Measurements from ENCODE around the gene UCN2. TPM values are rescaled to one million over a fixed set of nuclear protein-coding genes. Genes with fewer than 3 reads are reported as not detected.

UCN2 gene
- total RNA-seq, 1 donor from 2014 or later: not detected

DNA sequence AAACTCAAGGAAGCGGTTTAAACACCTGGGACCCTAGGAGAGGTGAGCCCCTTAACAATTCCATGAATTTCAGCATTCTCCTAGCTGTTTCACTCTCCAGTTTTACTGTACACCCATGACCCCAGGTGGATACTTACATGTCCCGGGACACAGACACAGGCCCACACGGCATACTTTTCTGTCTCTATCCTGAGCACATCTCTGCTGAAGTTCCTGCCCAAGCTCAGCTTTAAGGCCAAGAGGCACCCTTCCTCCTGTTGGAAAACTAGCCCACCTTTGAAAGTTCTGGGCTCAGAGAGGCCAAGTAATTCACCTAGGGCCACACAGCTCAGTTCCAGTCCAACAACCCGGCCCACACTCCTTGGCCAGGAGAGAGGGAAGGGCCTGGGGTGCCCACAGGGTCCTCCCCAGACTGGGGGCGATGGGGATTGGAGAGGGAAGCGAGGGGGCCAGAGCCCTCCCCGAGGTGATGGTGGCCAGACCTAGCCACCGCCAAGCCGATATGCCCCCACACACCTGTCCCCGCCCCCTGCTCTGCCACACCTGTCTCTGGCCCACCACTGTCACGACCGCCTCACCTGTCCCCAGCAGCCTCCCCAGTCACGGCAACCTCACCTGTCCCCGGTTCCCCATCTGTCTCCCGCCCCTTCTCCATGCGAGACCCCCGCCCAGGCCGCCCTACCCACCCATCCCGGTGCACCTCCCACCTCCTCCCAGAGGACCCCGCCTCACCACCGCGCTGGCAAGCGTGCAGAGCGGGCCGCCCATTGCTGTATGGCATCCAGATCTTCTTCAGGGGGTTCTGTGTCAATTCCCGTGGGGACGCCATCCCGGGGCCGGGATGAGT lies 7.4 kb downstream of the UCN2 start:
- intact Hi-C loops (cut with DNase I): loop anchor here (2.0 to 5.0 kb wide), 6 partner anchors 51 to 131 kb away; partner anchors contain the start of genes NCKIPSD, SHISA5, SLC26A6 and UQCRC1
- TF ChIP-seq, protein P1, sequence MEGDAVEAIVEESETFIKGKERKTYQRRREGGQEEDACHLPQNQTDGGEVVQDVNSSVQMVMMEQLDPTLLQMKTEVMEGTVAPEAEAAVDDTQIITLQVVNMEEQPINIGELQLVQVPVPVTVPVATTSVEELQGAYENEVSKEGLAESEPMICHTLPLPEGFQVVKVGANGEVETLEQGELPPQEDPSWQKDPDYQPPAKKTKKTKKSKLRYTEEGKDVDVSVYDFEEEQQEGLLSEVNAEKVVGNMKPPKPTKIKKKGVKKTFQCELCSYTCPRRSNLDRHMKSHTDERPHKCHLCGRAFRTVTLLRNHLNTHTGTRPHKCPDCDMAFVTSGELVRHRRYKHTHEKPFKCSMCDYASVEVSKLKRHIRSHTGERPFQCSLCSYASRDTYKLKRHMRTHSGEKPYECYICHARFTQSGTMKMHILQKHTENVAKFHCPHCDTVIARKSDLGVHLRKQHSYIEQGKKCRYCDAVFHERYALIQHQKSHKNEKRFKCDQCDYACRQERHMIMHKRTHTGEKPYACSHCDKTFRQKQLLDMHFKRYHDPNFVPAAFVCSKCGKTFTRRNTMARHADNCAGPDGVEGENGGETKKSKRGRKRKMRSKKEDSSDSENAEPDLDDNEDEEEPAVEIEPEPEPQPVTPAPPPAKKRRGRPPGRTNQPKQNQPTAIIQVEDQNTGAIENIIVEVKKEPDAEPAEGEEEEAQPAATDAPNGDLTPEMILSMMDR (IDR thresholded peaks at IDR 0.05): no peak
- Histone ChIP-seq H3K27ac (peak overlapping the region; percentile 44 to 84), H3K27me3 (no peaks in the 10 kb centered on the region), H3K9me3 (no peaks in the 10 kb centered on the region), H3K4me3 (peak overlapping the region; percentile 57 to 83), H3K36me3 (no peaks in the 10 kb centered on the region), H3K4me1 (peaks cover 15 to 33% of the 10 kb centered on the region in 2 donors)
- no peak for DNase-seq (ENCODE audit: low spot score in 2 of 2)

DNA sequence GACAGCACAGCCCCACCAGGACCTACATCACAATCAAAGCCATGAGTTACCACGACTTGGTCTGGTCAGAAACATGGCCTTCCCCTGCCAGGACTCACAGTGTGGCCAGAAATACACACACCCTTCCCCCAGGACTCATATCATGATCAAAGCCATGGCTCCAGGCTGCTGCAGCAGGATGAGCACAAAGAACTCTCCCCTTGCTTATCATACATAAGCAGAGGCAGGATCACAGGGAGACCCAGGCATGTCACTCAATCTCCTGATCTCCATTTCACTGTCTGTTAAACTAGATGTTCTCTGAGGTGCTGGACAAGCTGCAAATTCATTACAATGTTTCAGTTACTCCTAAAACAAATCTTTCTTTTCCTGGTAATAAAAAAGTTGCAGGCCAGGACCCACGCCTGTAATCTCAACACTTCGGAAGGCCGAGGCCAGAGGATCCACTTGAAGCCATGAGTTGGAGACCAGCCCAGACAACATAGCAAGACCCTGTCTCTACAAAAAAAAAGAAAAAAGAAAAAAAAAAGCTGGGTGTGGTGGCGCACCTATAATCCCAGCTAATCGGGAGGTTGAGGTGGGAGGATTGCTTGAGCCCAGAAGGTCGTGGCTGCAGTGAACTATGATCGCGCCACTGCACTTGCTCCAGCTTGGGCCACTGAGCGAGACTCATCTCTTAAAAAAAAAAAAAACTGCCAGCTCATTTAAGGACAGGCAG lies 8.2 kb downstream of the UCN2 start:
- Histone ChIP-seq H3K4me1 (peaks cover 13 to 26% of the 10 kb centered on the region in 2 donors), H3K36me3 (no peaks in the 10 kb centered on the region), H3K27ac (no peak overlapping the region), H3K4me3 (peak overlapping the region in 1 of 2 donors; percentile 83), H3K27me3 (no peaks in the 10 kb centered on the region), H3K9me3 (no peaks in the 10 kb centered on the region)
- intact Hi-C loops (cut with DNase I): loop anchor here (5.0 kb wide), 1 partner anchor 132 kb away; the partner anchor contains the start of gene NCKIPSD
- DNase-seq (ENCODE audit: low spot score in 2 of 2): no peak
- TF ChIP-seq, protein P1 (IDR thresholded peaks at IDR 0.05): no peak

DNA sequence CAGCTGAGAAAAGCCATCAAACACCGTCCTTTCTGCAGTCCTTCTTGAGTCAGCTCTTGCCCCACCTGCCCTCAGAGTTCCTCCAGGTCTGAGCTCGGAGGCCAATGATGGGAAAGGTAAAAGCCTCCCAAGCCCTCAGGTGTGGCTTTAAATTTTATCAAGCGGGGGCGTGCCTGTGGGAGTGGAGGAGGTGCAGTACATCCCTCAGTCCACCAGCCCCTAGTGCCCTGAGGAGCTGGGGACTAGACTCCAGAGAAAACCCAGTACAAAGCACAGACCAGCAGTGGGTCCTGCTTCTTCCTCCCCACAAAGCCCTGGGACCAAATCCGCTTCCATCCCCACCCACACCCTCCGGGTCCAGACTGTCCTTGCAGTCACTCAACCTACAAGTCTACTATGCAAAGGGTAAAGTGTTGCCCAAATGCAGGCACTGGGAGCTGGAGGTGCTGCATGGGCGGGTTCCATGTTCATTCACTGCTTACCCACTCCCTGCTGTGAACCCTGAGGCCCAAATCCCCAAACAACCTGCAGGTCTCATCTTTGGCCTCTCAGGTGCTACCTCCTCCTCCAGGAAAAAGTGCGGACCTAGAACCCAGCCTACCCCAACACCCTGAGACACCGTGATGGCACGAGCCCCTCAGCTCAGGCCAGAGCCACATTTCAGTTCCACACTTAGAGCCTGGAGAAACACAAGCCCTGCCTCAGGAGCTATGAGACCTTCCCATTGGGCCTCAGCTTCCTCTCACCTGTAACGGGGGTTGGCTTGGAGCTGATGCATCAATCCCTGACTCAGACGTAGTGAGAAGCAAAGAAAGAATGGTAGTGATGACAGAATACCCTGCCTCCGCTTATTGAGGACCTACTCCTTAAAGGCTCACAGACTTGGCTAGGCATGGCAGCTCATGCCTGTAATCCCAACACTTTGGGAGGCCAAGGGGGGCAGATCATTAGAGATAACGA lies 9.4 kb downstream of the UCN2 start:
- Histone ChIP-seq H3K36me3 (peaks cover 0 to 6% of the 10 kb centered on the region in 2 donors), H3K4me3 (no peak overlapping the region), H3K27ac (no peak overlapping the region), H3K4me1 (peaks cover 7 to 14% of the 10 kb centered on the region in 2 donors), H3K9me3 (no peaks in the 10 kb centered on the region), H3K27me3 (no peaks in the 10 kb centered on the region)
- DNase-seq (ENCODE audit: low spot score in 2 of 2): no peak
- TF ChIP-seq, protein P1 (IDR thresholded peaks at IDR 0.05): no peak
- intact Hi-C loops (cut with DNase I): no loop called here

DNA sequence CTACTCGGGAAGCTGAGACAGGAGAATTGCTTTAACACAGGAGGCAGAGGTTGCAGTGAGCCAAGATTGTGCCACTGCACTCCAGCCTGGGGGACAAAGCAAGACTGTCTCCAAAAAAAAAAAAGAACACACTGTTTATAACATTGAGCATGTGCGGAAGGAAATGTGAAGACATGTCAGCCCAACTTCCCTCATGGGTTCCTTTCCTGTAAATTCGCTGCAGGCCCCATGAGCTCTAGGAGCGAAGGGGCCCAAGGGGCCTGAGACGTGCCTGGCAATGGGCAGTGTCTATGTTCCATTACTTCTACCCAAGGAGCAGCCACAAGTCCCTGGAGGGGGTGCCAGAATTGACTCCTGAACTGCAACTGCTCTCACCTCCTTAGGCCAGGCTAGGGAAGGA lies 10.2 kb downstream of the UCN2 start:
- DNase-seq (ENCODE audit: low spot score in 2 of 2): no peak
- Histone ChIP-seq H3K4me1 (peaks cover 7 to 13% of the 10 kb centered on the region in 2 donors), H3K36me3 (peaks cover 0 to 8% of the 10 kb centered on the region in 2 donors), H3K27ac (no peak overlapping the region), H3K4me3 (no peak overlapping the region), H3K9me3 (no peaks in the 10 kb centered on the region), H3K27me3 (no peaks in the 10 kb centered on the region)
- TF ChIP-seq, protein P1 (IDR thresholded peaks at IDR 0.05): no peak
- intact Hi-C loops (cut with DNase I): no loop called here
